HG02885 (cell line): ENCODE measurements around the gene RBM5.

Experiments used
- ATAC-seq: cut with Tn5 transposase; IDR thresholded peaks from one replicate; pipeline ENCODE4 v1.9.1; 2021; ENCODE audit warnings: mild to moderate bottlenecking; ENCODE audit not compliant: unreplicated experiment, poor library complexity

Gene RBM5

DNA sequence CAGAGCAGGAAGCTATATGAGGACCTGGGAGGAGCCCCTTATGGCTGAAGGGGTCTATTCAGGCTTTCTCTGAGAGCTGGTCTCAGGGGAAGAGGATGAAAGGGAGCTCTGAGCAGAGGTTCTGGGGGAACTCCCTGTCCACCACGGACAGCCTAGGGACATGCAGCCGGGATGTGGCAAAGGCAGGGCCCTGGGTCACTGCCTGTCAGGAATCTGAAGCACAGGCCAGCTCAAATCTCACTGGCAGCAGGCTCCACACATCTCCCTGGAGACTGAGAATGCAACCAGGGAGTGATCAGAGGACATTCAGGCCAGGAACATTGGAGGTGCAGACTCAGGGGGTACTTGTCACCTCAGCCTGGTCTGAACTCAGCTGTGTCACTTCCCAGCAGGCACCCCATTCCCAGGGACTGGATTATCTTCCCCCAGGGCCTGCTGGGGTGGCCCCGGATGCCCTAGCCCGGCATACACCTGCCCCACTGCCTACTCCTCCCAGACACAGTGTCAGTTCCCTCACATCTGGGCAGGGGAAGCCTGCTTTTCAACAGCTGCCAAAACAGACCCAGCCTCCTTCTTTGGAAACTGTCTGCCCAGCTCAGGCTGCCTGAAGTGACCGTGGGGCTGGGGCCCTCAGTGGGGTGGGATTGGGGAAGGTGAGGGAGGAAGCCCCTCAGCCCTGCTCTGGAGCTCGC is 48.1 kb downstream of the RBM5 start:
- no peak for ATAC-seq

DNA sequence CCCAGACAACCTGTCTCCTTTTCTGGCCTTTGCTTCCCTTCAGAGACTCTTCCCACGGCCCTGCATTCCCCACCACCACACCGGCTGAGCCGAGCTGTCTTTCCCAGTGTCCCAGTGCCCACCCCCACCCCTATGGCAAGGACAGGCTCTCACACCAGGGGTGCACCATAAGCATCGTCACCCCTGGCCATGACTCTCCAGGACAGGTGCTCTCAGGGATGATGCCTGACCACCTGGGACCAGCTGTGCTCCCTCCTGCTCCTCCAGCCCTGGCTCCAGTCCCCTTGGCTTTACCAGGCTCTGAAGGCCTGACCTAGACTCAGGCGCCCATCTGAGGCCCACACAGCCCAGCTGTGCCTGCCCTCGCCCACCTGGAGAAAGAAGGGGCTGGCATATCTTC is 48.8 kb downstream of the RBM5 start:
- ATAC-seq, result no peak

- ATAC-seq, result no peak
Measured at GRCh38 chr3:50138266-50139200, 49.8 kb downstream of the RBM5 start.

DNA sequence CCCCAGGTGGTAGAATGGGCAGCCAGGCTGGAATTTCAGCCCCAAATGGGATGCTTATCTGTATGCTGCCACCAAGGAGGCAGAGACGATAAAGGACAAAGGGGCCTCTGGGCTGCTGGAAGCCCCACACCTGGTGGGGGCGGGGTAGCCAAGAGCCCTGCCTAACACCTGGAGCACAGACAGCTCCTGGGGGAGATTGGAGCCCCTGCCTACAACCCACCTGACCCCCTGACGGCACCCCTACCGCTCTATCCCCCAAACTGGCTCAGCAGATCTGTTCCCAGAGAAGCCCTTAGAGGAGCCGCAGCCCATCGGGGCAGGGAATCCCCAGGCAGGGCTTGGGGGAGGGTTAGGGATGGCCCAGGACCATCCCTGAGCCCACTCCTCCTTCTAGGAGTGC is 50.6 kb downstream of the RBM5 start:
- ATAC-seq, result no peak

GRCh38 chr3:50139718-50140423 is 51.2 kb downstream of the RBM5 start:
- ATAC-seq, result no peak

- no peak for ATAC-seq
Measured at GRCh38 chr3:50140990-50141389, 52.3 kb downstream of the RBM5 start.

DNA sequence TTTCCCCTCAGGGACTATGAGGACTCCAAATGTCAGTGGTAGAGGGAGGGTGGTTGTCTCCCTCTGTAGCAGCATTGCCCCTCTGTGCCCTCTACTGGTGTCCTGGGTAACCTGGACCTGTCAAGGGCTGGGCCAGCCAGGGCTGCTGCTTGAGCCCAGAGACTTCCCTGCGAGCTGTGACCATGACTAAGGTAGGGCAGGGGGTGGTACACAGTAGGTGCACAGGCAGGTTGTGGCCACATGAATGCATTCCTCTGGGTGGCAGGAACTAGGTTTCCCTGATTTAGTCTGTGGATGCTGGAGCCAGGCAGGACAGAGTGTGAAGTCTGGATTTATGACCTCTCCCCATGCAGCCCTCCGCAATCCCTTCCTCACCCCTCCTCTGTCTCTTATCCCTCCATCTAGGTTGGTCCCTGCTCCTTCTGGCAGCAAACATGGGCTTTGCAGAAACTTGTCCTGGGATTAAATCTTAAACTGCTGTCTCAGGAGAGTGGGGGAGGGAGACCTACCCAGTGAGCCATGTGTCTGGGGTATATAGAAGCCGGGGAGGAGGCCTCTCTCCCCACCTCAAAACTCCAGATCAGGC is 57.7 kb downstream of the RBM5 start:
- no peak for ATAC-seq

DNA sequence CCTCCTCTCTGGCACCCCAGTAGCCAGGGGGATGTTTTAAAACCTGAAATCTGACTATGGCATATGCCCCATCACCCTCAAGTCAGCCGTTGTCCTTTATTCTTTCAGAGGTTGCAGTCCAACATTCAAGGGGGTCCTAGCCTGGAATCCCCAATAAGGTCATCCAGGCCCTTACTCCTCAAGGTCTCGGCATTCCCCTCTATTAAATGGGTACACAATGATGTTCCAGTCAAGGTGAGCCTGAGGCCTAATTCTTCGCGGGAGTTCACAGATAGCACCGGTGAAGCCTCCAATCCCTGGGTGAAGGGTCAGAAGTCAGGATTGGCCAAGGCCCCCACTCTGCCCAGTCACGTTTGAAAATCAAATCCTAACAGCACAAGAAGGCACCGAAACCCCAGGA is 58.3 kb downstream of the RBM5 start:
- ATAC-seq, result no peak

DNA sequence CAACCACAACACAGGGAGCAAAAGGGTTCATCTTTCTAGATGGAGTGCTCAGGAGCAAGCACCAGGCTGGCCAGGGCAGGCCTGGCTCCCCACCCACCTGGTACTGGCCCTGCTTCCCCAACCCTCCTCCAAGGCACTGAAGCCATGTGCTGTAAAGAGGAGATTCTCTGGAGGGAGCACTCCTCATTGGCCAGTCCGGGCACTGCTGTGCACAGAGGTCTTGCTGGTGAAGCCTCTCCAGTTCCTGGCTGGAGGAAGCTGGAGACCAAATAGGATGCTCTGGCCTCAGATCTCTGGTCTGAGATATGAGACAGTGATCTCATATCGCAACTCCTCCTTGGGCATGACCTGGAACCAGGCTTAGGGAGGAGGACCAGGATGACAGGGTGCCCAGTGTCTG is 58.7 kb downstream of the RBM5 start:
- no peak for ATAC-seq

- ATAC-seq, result no peak
Measured at GRCh38 chr3:50147861-50148260, 59.1 kb downstream of the RBM5 start.

DNA sequence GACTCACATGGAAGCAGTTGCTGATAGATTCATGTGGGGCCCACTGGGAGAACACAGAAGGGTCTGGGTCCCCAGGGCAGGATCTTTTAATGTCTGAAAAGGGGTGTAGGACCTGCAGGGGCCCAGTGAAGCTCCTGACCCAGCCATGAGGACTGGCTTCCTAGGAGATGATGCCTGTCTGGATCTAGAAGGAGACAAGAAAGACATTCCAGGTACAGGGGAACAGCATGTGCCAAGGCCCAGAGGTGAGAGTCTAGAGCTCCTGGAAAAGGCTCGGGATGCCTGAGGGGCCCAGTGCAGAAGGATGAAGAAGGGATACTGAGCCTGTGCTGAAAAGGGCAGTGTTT is 61.7 kb downstream of the RBM5 start:
- ATAC-seq, result no peak

DNA sequence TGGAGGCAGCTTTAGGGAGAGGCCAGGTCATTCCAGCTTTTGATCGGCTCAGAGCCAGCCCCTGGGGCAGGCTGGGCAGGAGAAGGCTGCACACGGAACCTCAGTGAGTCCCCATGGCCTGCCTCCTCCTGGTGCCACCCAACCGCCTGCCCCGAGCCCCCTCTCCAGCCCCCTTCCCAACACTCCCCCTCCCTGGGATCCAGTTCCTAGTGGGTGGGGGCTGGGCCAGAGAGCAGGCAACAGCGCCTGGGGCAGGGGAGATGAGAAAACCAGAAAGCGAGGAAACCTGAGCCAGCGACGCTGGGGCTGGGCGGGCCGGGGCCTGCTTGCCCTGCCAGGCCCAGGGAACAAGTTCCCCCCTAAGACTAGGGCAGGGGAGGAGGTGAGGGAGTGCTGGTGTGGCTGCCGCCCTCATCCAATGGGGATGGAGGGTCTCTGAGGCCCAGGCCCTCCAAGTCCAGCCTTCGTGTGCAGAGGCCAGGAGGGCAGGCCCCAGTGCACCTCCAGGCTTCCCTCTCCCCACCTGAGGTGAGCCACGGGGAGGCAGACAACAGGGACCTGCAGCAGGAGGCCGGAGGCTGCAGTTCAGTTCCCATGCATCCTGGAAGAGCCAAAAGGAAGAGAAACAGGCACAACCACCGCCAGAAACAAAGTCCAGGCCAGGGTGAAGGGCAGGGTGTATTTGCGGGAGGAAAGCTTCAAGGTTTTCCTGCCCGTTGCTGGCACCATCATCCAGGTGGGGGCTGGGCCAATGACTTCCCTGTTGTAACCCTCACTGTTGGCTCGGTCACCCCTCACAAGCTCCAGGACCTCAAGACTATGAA is 62.4 kb downstream of the RBM5 start:
- ATAC-seq, result no peak

GRCh38 chr3:50151728-50152127 is 63.0 kb downstream of the RBM5 start:
- ATAC-seq, result no peak

GRCh38 chr3:50153782-50154475 is 65.2 kb downstream of the RBM5 start:
- no peak for ATAC-seq

GRCh38 chr3:50154476-50154839 is 65.7 kb downstream of the RBM5 start:
- peak; percentile 27 for ATAC-seq

GRCh38 chr3:50154840-50155490 is 66.2 kb downstream of the RBM5 start, which contains the start of gene SEMA3F:
Gene SEMA3F (plus strand): TSS chr3:50155324. CDS start chr3:50159623, 4,299 bp downstream.
- peak; percentile 76 for ATAC-seq

DNA sequence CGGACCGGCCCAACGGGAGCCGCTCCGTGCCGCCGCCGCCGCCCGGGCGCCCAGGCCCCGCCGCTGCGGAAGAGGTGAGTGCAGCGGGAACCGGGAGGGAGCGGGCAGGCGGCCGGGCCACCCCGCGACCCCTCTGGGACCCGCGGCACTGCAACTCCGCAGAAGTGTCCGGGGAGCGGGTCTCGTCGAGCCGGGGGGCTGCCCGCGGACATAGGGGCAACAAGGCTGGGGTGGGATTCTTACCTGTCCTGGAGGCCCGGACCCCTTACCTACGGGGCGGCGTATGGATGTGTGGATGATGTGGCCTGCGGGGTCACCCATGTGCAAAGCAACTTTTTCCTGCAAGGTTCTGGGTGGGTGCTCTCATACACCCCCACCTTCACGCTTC is 66.8 kb downstream of the RBM5 start:
- peak; percentile 23 for ATAC-seq

DNA sequence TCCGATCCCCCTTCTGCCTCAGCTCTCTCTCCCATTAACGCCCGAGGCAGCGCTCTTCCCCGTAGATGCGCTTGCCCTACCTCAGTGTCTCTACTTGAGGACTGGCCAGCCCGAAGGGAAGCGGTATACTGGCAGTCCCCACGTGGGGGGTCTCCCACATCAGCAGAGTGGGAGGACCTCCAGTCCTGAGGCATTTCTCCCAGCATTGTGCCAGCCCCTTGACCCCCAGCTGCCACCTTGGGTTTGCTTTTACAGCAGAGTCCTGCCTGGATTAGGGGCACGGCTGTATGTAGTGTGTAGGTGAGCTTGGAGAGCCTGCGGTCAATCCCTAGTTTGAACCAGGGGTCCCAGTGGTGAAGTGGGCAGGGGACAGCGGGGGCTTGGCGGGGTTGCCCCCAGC is 67.2 kb downstream of the RBM5 start:
- no peak for ATAC-seq
